SKM-1 (cell line): ENCODE results near the gene MYCBP.
A peak's percentile ranks its signal among the peaks of the same experiment; 100 is the strongest.
"Not testable (repeated sequence)": the region's sequence is repeated elsewhere in the genome, so short reads cannot be mapped to it uniquely, and the experiment has no call there.

Experiments used
- DNase-seq: peaks from one replicate; lab custom pipeline; 2025; ENCODE audit not compliant: unreplicated experiment; lab: John Stamatoyannopoulos, UW

Gene MYCBP

GRCh38 chr1:38873027-38873969 is at the start of gene MYCBP:
TSS of gene MYCBP (minus strand) at chr1:38873348. CDS start at chr1:38873305, 43 bp downstream.
- peak; percentile 91 for DNase-seq

DNA sequence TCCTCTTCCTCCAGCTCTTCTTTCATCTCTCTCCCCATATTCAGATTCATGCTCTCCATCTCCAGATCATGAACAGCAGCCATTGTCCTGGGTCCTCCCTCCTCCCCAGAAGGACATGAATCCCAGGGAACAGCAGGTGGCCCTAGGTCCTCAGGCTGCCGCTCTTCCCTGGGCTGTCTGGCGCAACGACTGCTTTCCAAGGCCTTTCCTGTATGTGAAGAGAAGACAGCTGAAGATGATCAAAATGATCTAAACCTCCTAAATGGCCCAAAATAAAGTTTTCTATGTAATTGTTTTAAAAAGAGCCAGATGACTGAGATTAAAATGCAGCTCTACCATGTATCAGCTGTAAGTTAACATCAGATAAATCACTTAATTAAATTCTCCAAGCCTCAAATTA is 46.0 kb upstream of the MYCBP start:
- DNase-seq, result no peak

- DNase-seq, result no peak
Observed at GRCh38 chr1:38918568-38918967, 45.4 kb upstream of the MYCBP start.

DNA sequence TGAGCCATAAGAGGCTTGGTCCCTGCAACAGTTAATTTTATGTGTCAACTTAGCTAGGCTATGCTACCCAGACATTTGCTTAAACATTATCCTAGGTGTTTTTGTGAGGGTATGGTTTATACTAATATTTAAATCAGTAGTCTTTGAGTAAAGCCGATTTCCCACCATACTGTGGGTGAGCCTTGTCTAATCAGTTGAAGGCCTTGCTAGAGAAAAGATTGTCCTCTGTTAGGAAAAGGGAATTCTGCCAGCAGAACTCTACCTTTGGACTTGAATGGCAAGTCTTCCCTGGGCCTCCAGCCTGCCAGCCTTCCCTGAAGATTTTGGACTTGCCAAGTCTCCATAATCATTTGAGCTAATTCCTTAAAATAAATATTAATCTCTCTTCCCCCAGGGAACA is 44.6 kb upstream of the MYCBP start:
- no peak for DNase-seq

GRCh38 chr1:38917337-38917736 is 44.2 kb upstream of the MYCBP start:
- DNase-seq, result no peak

GRCh38 chr1:38915352-38915948 is 42.3 kb upstream of the MYCBP start:
- no peak for DNase-seq

GRCh38 chr1:38914908-38915307 is 41.8 kb upstream of the MYCBP start:
- not testable (repeated sequence) for DNase-seq

GRCh38 chr1:38908821-38909220 is 35.7 kb upstream of the MYCBP start:
- no peak for DNase-seq

DNA sequence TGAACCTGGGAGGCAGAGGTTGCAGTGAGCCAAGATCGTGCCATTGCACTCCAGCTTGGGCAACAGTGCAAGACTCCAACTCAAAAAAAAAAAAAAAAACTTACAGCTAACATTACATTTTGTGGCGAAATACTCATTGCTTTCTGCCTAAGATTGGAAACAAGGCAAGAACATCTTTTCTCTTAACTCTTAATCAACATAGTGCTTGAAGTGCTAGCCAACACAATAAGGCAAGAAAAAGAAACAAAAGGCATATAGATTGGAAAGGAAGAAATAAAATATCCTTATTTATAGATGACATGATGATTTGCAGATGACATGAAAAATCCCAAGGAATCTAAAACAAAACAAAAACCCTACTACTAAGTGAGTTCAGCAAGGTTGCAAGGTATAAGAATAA is 32.8 kb upstream of the MYCBP start:
- no peak for DNase-seq

DNA sequence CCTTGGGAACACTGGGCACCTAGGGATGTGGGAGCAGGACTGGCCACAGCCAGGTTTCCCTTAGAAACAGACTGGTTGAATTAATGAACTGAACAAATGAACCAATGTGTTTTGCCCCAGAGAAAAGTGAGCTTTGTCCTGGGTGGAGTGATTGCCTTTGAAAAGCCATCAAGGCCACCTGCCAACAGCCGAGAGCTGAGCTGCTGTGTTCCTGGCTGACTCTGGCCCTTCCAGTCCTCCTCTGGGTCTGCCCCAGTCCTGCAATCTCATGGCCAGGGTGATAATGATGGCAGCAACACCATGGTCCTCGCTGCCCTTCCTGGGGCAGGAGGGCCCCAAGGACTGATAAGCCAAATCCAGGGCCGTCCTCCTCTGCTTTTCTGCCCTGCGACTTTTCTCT is 26.4 kb upstream of the MYCBP start:
- DNase-seq, result no peak

DNA sequence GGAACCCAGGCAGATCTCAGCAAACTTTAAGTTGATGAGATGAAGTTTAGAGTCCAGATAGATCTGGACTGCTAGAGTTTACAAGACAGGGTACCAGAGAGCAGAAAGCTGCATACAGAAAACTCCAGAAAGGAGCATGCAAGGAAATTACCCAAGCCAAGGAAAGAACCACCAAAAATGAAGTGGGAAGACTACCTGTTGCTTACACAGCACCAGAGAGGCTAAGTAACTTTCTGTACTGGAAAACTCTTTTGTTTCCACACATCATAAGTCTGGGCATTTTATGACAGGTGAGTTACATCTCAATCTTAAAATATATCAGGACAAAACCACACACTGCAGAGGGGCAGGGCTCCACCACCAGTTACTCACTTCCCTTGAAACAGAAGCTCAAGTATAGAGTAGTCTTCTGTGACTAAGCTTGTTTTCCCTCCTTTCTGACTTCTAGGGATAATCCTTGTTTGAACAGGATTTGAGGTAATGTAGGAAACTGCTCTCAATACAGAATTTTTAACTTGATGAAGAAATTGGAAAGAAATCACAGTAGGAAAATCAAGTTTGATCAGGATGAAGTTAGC is 25.6 kb upstream of the MYCBP start:
- no peak for DNase-seq

GRCh38 chr1:38896169-38896568 is 23.0 kb upstream of the MYCBP start:
- DNase-seq, result no peak

- DNase-seq, result no peak
Observed at GRCh38 chr1:38892976-38893375, 19.8 kb upstream of the MYCBP start.

DNA sequence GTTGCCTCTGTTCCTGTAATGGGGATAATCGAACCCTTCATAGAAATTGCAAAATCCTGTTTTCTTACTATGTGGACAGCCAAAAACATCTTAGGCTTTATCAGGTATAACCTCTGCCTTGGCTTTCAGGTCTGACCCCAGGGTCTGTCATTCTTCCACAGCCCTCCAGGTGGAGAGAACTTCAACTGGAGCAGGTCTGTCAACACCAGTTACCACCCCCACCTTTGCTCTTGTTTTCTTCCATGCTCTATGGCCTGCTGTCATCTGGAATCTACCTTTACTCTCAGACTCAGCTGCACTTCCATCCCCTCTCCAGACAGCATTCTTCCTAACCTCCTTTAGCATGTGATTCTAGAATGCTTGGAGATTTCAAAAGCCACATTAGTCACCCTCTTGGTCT is 18.6 kb upstream of the MYCBP start:
- DNase-seq, result no peak

GRCh38 chr1:38889589-38889988 is 16.4 kb upstream of the MYCBP start:
- no peak for DNase-seq

DNA sequence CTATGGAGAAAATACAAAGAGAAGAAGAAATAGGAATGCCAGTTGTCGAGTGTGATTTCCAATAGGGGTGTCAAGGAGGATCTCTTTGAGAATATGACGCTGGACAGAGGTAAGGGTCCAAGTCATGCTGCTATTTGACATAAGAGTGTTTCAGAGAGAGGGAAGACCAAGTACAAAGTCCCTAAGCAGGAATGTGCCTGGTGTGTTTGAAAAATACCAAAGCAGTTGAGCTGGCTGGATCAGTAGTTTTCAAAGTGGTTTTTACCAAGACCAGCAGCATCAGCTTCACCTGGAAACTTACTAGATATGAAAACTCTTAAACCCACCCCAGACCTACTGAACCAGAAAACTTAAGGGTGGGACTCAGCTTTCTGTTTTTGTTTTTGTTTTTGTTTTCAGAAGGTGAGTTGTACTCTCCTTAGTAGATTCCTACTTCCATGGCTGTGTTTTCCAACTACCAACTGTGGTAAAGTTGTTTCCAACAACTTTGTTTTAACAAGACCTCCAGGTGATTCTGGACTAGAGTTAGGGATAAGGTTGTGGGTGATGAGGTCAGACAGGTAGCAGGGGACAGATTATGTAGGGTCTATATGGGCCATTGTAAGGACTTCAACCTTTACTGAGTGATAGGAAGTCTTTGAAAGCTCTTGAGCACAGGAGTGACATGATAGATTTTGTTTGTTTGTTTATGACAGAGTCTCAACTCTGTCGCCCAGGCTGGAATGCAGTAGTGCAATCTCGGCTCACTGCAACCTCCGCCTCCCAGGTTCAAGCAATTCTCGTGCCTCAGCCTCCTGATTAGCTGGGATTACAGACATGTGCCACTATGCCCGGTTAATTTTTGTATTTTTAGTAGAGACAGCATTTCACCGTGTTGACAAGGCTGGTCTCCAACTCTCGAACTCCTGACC is 15.5 kb upstream of the MYCBP start:
- DNase-seq, result no peak

DNA sequence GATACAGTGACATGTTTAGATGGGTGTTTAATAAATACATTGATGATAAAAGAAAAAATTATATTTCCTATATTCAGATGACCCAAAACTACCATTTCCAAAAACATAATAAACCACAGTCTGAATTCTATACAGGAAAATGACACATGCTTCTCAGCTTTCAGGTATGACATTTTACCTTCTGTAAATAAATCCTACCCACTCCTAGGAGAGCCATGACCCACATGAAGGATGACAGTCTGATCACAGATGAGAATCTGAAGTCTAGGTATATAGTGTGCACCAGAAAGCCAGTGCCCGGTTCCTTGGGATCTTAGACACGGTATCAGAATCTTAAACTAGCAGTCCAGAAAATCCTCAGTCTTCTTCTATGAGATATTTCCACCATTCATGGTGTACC is 11.9 kb upstream of the MYCBP start:
- no peak for DNase-seq

- no peak for DNase-seq
Observed at GRCh38 chr1:38881487-38881886, 8.3 kb upstream of the MYCBP start, which contains the start of gene GJA9. TSS of gene GJA9 (minus strand) at chr1:38881587. CDS start at chr1:38876098, 5,489 bp downstream.

DNA sequence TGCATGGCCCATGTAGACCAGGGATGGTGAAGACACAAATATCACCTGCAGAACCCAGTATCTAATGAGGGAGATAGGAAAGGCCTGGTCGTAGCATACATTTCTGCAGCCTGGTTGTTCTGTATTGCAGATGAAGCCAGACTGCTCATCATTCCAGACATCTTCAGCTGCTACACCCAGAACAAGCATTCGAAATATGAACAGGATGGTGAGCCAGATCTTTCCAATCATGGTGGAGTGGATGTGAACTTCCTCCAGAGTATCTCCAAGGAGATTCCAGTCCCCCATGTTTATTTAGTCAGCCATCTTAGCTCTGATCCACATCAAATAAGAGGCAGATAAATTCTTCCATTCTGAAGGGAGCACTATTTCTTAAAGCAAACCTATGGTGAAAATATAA is 2.7 kb upstream of the MYCBP start:
- no peak for DNase-seq

DNA sequence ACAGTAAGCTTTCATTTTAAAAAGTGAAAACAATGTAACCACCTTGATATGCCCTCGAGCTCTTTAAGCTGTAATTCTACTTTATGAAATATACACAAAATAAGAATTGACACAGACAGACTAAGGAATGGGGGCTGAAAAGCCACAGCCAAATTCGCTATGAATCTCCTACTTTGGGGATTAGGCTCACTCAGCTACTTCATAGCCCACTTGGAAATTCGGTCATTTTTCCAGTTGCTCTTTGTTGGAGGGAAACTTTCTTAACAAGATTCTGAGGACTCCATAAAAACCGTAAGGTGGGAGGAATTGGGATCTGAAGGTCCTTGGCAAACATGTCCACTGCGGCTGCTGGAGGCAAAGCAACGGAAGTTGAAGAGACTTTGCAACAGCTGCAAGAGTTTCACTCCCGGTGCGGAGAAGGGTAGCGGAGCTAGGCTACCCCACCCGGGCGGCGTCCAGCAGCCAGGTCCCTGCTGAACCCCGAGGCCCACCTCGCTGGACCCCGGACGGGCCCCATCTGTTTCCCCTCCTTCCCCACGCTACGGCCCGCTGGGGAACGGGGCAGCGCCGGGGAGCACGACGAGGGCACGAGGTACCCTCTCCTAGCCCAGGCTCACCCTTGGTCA is 634 bp downstream of the MYCBP start:
- no peak for DNase-seq

- no peak for DNase-seq
Observed at GRCh38 chr1:38870996-38871395, 2.2 kb downstream of the MYCBP start.
